Measurements from ENCODE around the gene SH2D6.
"Not testable (repeated sequence)": the region's sequence is repeated elsewhere in the genome, so short reads cannot be mapped to it uniquely, and the experiment has no call there.

SH2D6 gene

GRCh38 chr2:85425588-85425987, 7.1 kb downstream of the SH2D6 start:
- no peak for DNase-seq

- no peak for DNase-seq
These were observed 8.9 kb downstream of the SH2D6 start for GRCh38 chr2:85427300-85427835.

- DNase-seq = no peak
These were observed 9.9 kb downstream of the SH2D6 start for GRCh38 chr2:85428343-85428881.

- DNase-seq = no peak
These were observed 10.9 kb downstream of the SH2D6 start for GRCh38 chr2:85429213-85429923.

- no peak for DNase-seq
These were observed 11.4 kb downstream of the SH2D6 start for GRCh38 chr2:85429924-85430289.

- DNase-seq = peak; percentile 45
These were observed 12.4 kb downstream of the SH2D6 start for GRCh38 chr2:85430752-85431569.

GRCh38 chr2:85431570-85432205, 13.2 kb downstream of the SH2D6 start:
- no peak for DNase-seq

GRCh38 chr2:85433511-85434089, 15.1 kb downstream of the SH2D6 start:
- peak; percentile 61 for DNase-seq

GRCh38 chr2:85434696-85435095, 16.2 kb downstream of the SH2D6 start:
- no peak for DNase-seq

- peak; percentile 92 for DNase-seq
These were observed 16.9 kb downstream of the SH2D6 start for GRCh38 chr2:85435220-85435958.

- no peak for DNase-seq
These were observed 17.7 kb downstream of the SH2D6 start for GRCh38 chr2:85435981-85436835.

- DNase-seq = no peak
These were observed 18.4 kb downstream of the SH2D6 start for GRCh38 chr2:85436836-85437487.

- peak; percentile 60 for DNase-seq
These were observed 19.1 kb downstream of the SH2D6 start for GRCh38 chr2:85437488-85438200.

- DNase-seq = peak; percentile 54
These were observed 19.9 kb downstream of the SH2D6 start for GRCh38 chr2:85438201-85439024.

GRCh38 chr2:85439025-85439472, 20.5 kb downstream of the SH2D6 start:
- DNase-seq = no peak

GRCh38 chr2:85439569-85439968, 21.1 kb downstream of the SH2D6 start:
- not testable (repeated sequence) for DNase-seq

- DNase-seq = no peak
These were observed 21.5 kb downstream of the SH2D6 start for GRCh38 chr2:85439986-85440385.

GRCh38 chr2:85440729-85441128, 22.2 kb downstream of the SH2D6 start:
- DNase-seq = no peak

- no peak for DNase-seq
These were observed 23.4 kb downstream of the SH2D6 start for GRCh38 chr2:85441864-85442263.
